Activated CD8-positive, alpha-beta memory T cell treated with anti-CD3 and anti-CD28 coated beads, Interleukin-2, amount 50 U/mL, for 24 hours (primary cell): ENCODE measurements around the gene KRT79.

Experiments
- DNase-seq: peaks from one replicate; pipeline ENCODE4 v3.0.0-alpha.2; 2020; ENCODE audit errors: extremely low read depth

Gene KRT79

DNA sequence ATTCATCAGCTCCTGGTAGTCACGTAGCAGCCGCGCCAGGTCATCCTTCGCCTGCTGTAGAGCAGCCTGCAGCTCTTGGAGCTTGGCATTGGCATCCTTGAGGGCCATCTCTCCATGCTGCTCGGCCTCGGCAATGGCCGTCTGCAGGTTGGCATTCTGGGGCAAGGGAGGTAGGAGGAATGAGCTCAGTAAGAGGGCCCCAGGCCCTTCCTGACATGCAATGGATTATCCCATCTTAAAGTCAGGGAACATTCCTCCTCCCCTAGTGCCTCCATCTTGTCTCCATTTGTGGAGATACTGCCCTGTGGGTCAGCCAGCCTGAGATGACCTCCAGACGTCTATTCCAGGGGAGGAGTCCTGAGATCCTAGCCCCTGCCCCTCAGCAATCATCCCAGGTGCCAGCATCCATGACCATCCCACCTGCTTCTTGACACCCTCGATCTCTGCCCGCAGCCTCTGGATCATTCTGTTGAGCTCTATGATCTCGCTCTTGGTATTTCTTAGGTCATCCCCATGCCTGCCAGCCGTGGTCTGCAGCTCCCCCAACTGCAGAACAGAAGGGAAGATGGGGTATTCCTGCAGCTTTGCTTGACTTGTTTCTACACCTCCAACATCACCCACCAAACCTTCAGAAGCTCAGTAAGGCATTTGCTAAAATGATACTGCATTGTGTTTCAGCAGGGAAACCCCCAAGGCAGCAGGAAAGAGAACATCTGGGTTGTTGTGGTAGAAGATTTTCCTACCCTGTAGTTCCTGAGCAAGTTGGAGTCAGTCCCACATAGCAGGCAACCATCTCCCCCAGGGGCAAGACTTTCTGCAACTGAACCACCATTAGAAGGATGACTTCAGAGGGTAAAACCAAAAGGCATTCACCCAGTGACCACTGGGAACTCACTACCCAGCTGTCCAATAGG lies 42.6 kb downstream of the KRT79 start:
- DNase-seq = no peak

DNA sequence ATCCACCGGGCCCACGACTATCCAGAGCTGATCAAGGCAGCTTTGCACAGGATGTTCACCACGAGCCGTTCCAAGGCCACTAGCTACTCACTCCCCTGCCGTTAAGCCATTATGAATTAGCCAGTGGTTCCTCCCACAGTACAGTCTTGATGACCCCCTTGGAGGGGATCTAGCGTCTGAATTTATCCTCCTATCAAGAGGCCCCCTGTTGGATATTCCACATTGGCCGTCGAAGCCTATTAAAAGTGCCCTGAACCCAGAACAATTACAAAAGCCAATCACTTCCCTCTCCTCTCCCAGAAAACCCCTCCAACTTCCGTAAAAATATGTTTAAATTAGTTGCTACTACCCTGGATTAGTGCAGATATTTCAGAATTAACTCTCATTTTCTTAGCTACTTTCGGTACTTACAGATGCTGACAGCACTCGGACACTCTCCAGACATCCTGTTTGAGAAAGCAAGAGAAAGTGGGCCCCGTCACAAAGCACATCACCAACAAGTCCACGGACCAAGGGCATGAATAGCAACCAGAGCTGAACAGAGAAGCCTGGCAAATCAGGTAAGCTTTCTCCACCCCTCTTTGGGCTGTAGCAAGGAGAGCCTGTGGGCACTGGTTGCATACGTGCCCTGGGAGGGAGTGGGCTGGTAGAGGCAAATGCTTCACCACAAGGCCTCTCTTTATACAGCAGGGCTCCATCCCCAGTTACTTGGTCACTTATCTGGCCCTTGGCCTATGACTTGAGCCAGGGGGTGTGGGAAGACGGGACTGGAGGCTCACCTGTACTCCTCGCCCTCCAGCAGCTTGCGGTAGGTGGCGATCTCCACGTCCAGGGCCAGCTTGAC lies 43.5 kb downstream of the KRT79 start:
- DNase-seq = no peak

DNA sequence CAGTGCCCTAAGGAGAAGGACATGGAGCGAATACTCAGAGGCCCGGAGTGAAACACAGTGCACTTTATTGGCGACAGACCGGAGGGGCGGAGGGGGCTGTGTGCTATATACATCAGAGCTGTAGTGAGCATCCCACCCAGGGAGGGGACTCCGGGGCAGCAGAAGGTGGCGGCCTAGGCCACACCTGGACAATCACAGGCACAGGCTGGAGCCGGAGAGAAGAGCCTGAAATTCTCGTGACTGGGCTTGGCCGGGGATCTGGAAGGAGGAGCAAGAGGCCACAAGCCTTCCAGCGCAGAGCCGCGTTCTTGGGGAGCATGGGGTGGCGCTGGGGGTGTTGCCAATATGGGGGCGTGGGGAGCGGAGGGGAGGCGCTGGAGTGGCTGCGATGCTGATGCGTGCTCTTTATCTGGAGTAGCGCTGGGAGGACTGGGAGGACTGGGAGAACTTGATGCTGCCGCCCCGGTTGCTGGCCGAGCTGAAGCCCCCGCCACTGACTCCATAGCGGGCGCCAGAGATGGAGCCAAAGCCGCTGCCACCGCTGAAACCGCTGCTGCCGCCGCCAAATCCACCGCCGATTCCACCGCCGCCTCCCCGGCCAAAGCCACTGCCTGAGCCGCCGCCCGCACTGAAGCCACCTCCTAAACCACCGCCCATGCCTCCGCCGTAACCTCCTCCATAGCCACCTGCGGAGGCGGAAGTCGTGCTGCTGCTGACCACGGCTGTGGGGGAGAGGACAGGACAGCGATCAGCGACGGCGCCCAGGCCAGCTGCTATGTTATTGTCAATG lies 44.3 kb downstream of the KRT79 start:
- no peak for DNase-seq

DNA sequence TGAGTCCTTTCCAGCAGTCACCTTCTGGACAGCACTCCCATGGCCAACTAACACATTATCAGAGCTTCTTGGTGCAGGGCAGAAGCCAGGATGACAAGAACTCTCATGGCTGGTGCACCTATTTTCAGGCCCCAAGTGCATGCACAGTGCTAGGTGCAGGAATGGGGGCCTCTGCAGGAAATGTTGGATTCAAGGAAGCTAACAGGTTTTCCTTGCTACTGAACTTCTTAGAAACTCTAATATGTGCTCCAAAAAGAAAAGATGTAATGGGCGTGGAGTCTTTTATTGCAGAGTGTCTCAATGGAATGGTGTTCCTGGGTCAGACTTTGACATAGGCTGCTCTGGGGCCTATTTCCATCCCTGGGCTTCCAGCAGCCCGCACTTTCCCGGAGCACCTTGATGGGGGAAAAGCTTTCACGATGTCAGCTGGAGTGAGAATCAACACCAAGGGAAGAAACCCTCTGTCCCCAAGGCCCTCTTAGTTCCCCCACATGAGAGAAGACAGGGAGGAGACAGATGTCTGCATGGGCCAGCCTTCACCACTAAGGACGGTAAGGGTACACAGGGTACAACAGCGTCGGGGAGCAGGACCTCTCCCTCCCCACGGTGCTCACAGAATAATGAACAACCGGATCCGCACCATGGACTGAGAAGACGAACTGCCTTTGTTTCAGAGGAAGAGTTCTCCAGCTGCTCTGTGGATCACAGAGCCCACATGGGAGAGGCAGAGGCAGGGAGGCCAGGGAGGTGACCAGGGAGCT lies 45.1 kb downstream of the KRT79 start:
- no peak for DNase-seq

DNA sequence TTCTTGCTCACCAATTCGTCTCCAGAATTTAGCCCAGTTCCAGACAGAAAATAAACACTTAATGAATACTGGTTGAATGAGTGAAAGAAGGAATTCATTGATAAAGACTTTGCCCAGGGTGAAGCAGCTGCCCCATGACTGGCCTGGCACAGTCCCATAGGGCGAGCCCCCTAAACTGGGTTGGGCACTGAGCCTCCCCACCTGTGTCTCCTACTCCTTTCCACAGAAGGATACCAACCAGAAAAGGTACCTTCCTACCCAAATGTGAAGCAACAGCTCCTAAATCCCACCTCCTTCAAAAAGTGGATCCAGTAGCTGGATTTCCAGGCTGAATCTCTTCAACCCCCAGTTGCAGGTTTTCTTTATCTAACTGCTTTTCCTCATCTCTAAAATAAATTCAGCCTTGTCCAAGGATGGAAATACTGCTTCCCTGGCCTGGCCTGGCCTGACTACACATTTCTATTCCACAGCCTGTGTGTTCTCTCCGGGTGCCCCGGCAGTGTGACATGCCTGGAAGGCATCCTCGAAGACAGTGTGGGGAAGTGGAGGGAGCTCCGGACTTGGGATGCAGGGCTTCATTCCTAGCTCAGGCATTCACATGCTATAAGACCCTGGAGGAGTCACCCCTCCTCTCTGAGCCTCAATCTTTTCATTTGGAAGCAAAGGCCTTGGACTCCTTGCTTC lies 45.8 kb downstream of the KRT79 start:
- DNase-seq = no peak

DNA sequence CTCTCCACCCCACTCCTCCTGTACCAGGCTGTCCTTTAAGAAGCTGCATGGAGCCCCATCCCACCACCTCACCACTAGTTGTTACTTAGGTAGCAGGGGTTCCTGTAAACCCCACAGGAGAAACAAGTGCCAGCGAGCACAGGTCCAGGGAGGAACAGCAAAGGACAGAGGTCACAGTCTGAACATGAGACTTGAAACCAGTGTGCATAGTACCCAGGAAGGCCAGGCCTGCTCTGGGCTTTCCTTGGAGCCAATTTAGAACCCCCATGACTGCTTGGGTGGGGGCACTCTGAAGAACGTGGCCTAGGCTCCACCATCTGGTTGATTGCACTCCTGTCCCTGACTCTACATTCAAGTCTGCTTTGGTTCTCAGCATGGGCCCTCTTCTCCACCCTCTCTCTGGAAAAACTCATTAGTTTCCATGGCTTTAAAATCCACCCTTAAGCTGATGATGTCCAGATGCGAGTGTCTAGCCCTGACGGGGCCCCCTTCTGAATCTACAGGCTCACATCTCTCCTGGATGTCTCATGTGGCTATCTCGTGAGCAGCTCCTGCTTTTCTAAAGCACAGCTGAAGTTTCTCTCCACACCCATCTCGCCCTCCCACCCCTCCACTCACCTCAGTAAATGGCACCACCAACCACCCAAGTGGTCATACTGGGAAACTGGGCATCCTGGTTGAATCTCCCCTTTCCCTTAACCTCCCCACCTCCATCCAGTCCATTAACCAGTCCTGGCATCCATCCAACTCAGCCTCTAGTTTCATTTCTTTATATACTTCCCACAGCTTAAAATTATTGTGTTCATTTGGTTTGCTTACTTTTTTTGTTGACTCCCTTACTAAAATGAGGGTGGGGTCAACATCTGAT lies 46.6 kb downstream of the KRT79 start:
- no peak for DNase-seq

DNA sequence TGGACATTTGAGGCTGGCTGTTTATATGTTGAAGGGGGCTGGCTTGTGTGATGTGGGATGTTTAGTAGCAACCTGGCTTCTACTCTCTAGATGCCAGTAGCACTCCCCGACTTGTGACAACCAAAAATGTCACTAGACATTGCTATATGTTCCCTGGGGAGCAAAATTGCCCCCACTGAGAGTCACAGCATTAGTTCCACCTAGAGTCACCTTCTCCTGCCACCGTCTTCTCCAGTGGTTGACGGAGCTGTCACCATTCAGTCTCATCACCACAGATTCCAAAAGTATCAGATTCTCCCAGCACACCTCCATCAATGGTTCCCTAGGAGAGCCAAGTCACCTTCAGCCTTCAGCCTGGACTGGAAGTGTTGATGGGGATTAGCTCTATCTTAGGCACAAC lies 49.2 kb downstream of the KRT79 start:
- no peak for DNase-seq

DNA sequence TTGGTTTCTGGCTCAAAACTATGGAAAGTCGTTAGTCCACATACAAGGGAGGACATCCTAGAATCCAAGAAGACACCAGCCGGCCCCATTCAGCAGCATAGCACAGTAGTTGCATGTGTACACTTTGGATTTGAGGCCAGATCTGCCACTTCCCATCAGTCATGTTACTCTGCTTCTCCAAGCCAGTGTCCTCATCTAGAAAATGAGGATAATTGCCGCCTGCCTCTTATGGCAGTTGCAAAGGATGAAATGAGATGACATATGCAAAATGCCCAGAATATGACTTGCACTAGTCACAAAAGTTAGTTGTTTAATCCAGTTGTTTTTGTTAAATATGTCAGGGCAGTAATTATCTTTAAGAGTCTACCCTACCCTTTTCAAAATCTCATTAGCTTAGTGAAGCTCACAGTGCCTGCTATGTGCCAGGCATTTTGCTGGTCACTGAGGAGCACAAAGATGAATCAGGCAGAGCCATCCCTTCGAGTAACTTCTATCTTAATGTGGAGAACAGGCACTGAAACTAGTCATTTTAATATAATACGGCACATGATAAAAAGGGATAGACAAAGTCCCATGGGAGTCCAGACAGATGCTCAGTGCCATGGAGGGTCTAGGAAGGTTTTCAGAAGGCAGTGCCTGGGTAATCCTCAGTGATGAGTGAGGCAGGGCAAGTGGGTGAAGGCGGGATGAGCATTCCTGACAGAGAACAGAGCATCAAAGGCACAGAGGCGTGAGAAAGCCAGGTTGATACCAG lies 50.4 kb downstream of the KRT79 start:
- no peak for DNase-seq

DNA sequence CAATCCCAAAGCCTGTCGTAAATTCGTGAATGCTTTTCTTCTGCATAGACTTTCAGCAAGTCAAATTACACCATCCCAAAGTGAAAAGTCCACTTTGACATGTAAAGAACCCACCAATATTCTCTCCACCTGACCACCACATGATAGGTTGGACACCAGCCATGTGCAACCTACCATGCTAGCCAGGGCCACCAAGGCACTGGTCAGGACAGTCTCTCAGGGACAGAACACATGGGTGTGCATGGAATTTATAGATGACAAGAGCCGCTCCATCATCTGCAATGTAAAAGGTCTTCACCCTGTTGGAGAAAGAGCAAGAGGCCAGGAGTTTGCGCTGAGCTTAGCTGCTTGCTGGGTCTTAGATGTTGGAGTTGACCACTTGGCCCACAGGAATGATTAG lies 51.6 kb downstream of the KRT79 start:
- DNase-seq = no peak

DNA sequence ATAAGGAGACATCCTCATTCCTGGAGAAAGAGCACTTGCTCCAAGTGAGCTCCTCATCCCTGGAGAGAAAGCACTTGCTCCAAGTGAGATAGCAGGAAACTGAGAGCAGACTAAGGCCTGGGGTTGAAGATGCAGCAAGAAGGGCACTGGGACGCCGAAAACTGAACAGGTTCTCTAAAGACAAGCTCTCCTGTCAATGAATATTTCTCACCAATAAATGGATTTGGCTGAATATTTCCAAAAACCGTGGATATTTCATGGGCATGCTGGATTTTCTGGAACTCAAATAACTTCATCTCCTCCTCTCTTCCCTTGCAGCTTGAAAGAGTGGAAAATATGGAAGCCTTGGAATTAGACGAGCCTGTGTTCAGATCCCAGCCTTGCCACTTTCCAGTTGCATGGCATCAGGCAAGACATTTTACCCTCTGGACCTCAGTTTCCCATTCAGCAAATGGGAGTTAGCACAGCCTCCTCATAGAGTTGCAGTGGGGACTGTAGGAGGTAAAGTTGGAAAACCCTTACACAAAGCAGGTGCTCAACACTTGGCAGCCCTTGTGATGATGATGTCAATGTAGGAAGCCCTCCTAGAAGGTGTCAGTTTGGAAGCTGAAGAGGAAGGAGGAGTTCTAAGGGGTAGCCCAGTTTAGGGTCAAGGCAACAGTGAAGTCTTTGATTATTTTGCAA lies 52.6 kb downstream of the KRT79 start:
- no peak for DNase-seq

DNA sequence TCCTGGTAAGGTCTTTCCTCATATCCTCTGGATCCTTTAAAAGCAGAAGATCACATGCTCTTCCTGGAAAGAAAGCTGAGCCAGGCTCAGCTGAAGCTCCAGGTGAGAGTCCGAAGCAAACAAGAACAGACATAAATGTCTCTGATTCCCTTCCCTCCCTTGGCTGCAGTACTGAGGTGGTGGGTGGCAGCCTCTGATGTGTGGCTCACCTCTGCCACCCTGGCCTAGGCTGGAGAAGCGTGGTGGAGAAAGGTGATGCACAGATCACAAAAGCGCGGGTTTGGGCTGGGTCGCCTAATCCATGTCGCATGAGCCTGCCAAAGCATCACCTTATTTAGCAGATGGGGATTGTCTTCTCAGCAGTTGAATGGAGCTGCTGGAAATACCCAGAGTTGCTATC lies 54.2 kb downstream of the KRT79 start:
- no peak for DNase-seq

DNA sequence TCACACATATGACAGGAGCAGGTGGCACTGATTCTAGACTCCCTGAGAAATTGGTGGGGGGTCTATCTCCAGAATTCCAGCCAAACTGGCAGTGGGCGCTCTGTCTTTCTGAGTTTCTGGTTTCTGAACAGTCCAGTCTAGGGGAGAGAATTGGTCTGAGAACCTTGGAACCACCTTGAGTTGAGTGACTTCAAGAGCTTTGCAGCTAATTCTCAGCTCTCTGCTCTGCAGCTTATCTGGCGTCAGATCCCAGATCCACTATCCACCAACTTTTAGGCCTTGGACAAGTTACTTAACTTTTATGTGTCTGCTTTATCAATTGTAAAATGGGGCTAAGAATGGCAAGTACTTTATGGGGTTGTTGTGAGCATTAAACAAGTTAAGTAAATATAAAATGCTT lies 55.3 kb downstream of the KRT79 start:
- no peak for DNase-seq

DNA sequence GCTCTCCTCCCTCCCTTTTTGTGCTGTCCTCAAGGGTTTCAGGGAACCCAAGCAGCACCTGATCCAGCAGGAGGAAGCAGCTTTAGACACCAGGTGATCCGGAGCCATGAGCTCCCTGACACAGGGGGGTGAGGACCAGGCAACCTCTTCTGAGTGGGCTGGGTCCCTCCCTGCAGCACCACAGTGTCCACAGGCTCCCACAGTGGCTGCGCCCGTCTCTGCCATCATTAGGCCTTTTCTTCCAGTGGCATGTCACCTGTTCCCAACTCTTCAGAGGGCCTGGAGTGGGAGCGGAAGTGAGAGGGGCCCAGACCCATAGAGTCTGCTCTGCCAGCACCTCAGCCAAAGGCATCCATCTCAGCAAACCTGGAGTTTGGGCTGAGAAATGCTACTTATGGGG lies 56.5 kb downstream of the KRT79 start:
- DNase-seq = no peak

DNA sequence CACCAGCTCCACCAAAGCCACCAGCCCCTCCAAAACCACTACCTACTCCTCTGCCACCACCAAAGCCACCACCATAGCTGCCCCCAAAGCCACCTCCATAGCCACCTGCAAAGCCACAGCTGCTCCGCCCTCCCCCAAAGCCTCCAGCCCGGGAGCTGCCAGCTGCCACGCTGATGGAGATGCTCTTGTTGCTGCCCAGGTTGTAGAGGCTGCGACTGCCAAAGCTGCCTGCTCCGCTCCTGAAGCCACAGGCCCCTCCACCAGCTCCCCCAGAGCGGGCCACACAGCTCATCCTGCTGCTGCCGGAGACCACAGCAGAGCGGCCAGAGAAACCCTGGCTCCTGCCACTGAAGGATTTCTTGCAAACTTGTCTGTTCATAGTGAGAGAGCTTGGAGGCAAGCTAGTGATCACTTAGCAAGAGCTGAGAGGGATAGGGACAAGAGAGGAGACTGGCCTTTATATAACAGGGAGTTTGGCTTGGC lies 57.2 kb downstream of the KRT79 start, which contains the start of gene KRT76:
Gene KRT76, minus strand, starts transcription at position 433 of the 483 bp plus-strand sequence. Its CDS starts 54 bp downstream, at position 379.
- no peak for DNase-seq

DNA sequence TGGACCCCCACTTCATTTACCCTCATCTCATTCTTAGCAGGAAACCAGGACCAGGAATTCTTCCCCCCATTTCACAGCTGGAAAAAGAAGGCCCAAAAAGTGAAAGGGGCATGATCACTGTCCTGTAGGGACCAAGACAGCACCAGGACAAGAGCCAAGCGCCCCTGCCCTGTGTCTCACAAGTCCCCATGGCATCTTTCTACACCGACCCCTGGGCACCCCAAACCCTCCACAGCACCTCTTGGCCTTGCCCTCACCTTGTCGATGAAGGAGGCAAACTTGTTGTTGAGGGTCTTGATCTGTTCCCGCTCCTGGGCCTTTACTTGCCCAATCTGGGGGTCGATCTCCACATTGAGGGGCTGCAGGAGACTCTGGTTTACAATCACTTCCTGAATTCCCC lies 57.7 kb downstream of the KRT79 start:
- no peak for DNase-seq

DNA sequence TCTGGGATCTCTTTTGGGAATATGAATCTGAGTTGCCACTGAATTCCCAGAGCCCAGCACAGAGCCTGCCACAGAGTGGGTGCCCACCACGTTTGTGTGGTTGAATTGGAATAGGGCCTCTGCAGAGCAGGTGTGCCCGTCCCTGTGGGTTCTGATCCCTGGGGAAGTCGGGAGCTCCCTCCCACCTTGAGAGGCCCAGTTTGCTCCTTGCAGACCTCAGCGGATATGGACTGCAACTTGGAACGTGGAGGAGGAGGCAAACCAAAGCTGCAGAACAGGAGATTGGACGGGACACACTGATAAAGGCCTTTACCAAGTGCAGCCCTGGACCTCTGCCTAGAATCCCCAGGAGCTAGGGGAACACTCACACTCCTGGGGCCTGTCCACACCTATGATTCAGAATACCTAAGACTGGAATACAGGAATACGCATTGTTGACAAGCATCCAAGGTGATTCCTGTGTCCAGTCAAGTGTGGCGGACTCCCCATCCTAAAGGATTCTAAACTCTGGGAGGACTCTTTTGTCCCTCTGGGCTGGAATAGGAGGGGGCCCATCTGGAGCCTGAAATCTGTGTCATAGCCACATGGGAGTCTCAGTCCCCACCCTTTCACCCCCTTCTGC lies 59.4 kb downstream of the KRT79 start:
- no peak for DNase-seq

DNA sequence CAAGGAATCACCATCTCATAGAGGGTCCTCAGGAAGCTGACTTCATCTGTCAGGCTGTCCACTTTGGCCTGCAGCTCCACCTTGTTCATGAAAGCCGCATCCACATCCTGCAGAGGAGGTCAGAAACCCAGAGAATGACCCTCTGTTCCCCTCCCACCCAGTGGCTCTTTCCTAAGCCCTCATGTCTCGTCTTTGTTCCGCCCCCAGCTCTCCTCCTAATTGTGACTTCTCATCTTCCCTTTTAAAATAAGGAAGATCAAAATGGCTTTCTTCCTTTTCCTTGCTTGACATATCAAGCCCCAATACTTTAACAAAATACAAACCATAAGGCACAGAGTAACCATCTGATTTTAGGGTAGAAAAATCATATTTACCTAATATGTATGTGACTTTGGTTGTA lies 61.3 kb downstream of the KRT79 start:
- no peak for DNase-seq

DNA sequence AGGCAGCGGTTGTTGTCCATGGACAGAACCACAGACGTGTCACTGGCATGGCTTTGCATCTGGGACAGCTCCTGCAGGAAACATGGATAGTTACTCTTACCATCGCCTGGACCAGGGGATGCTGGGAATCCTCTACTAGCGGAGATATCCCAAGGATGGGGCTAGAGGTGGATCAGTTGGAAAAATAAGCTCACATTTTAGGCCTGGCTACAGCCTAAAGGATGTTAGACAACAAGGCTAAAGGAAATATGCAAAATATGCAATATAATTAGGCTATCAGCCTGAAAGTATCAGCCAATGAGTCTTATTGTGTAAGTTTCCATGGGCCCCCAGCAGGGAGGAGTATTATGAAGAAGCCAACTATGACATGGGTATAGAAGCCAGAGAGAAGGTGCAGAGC lies 61.9 kb downstream of the KRT79 start:
- no peak for DNase-seq
